Measurements from ENCODE around the gene LARGE1. TPM values are rescaled to one million over a fixed set of nuclear protein-coding genes. Genes with fewer than 3 reads are reported as not detected.
A peak's percentile ranks its signal among the peaks of the same experiment; 100 is the strongest.

The LARGE1 gene
- total and polyA plus RNA-seq, 7 donors = 14.9 to 91.6 (median 46.1) TPM

- intact Hi-C loops (cut with DNase I) = no loop called here
- Histone ChIP-seq H3K27ac (no peak overlapping the region), H3K27me3 (ENCODE audit: insufficient read depth in 3 of 3, low read length in 2 of 3) (no peaks in the 10 kb centered on the region), H3K36me3 (ENCODE audit: insufficient read depth in 1 of 2, low read depth in 1 of 2) (no peaks in the 10 kb centered on the region), H3K4me1 (no peaks in the 10 kb centered on the region), H3K9me3 (no peaks in the 10 kb centered on the region), H3K4me3 (no peak overlapping the region)
- peak in 1 of 4 donors; percentile 37 for ATAC-seq
- no peak for TF ChIP-seq CTCF (IDR thresholded peaks at IDR 0.05)
- 77 to 87% (median 85%) methylated on average over 10 of the region's 10 CpGs for WGBS, 3 donors
- DNase-seq = no peak
These were observed 280.6 kb downstream of the LARGE1 start for GRCh38 chr22:33639588-33640254.

GRCh38 chr22:33635766-33636165 is 284.5 kb downstream of the LARGE1 start:
- Histone ChIP-seq H3K9me3 (no peaks in the 10 kb centered on the region), H3K36me3 (ENCODE audit: insufficient read depth in 1 of 2, low read depth in 1 of 2) (no peaks in the 10 kb centered on the region), H3K27ac (no peak overlapping the region), H3K4me3 (no peak overlapping the region), H3K4me1 (no peaks in the 10 kb centered on the region), H3K27me3 (ENCODE audit: insufficient read depth in 3 of 3, low read length in 2 of 3) (no peaks in the 10 kb centered on the region)
- no peak for DNase-seq
- intact Hi-C loops (cut with DNase I) = no loop called here
- WGBS, 3 donors = 45 to 61% (median 54%) methylated on average over 2 of the region's 2 CpGs
- no peak for TF ChIP-seq CTCF (IDR thresholded peaks at IDR 0.05)
- ATAC-seq = no peak

GRCh38 chr22:33631777-33632176 is 288.5 kb downstream of the LARGE1 start:
- ATAC-seq = no peak

GRCh38 chr22:33625959-33626358 is 294.3 kb downstream of the LARGE1 start:
- H3K4me3 ChIP-seq = no peak overlapping the region
- no peaks in the 10 kb centered on the region for H3K9me3 ChIP-seq
- no peak for TF ChIP-seq CTCF (IDR thresholded peaks at IDR 0.05)
- DNase-seq (no peak), ATAC-seq (no peak)
- H3K27me3 ChIP-seq (ENCODE audit: insufficient read depth in 3 of 3, low read length in 2 of 3) = no peaks in the 10 kb centered on the region
- H3K27ac ChIP-seq = no peak overlapping the region
- no peaks in the 10 kb centered on the region for H3K4me1 ChIP-seq
- 87 to 94% (median 91%) methylated on average over 8 of the region's 8 CpGs for WGBS, 3 donors
- peaks cover 0 to 5% of the 10 kb centered on the region in 2 donors for H3K36me3 ChIP-seq (ENCODE audit: insufficient read depth in 1 of 2, low read depth in 1 of 2)
- intact Hi-C loops (cut with DNase I) = no loop called here

More at GRCh38 chr22:33631777-33632176, 288.5 kb downstream of the LARGE1 start:
- Histone ChIP-seq H3K27me3 (ENCODE audit: insufficient read depth in 3 of 3, low read length in 2 of 3) (no peaks in the 10 kb centered on the region), H3K9me3 (no peaks in the 10 kb centered on the region), H3K36me3 (ENCODE audit: insufficient read depth in 1 of 2, low read depth in 1 of 2) (no peaks in the 10 kb centered on the region), H3K27ac (no peak overlapping the region), H3K4me3 (no peak overlapping the region), H3K4me1 (no peaks in the 10 kb centered on the region)
- no peak for TF ChIP-seq CTCF (IDR thresholded peaks at IDR 0.05)
- intact Hi-C loops (cut with DNase I) = no loop called here
- 93 to 95% (median 95%) methylated on average over 9 of the region's 9 CpGs for WGBS, 3 donors
- no peak for DNase-seq

GRCh38 chr22:33620085-33620484 is 300.2 kb downstream of the LARGE1 start:
- DNase-seq (no peak), ATAC-seq (no peak)
- Histone ChIP-seq H3K4me3 (no peak overlapping the region), H3K9me3 (peaks cover 6% of the 10 kb centered on the region), H3K4me1 (no peaks in the 10 kb centered on the region), H3K36me3 (ENCODE audit: insufficient read depth in 1 of 2, low read depth in 1 of 2) (peaks cover 0 to 2% of the 10 kb centered on the region in 2 donors), H3K27ac (no peak overlapping the region), H3K27me3 (ENCODE audit: insufficient read depth in 3 of 3, low read length in 2 of 3) (no peaks in the 10 kb centered on the region)
- WGBS, 3 donors = 93 to 96% (median 95%) methylated on average over 4 of the region's 4 CpGs
- no peak for TF ChIP-seq CTCF (IDR thresholded peaks at IDR 0.05)
- intact Hi-C loops (cut with DNase I) = no loop called here
